Small intestine (tissue), 7 donors: ENCODE data around the gene GRIP2. TPM values are rescaled to one million over a fixed set of nuclear protein-coding genes. Genes with fewer than 3 reads are reported as not detected.
"Not testable (repeated sequence)": the region's sequence is repeated elsewhere in the genome, so short reads cannot be mapped to it uniquely, and the experiment has no call there.

Source experiments
- DNase-seq, 2 donors: peaks; one replicate each; pipeline versions ENCODE4 v3.0.0 to v3.0.0-alpha.2; 2013
- FAIRE-seq: peaks from 2 replicates; lab custom pipeline; 2012; peaks lifted over from hg19 to GRCh38; lab: Jason Lieb, UNC
- H3K27ac ChIP-seq, 3 donors: one replicate each; pipeline ENCODE4 v1.5.1; 2013; ENCODE audit warnings: low read length in 2 of 3, mild to moderate bottlenecking in 2 of 3, control low read depth in 1 of 3, inconsistent platforms in 1 of 3, low read depth in 1 of 3, moderate library complexity in 1 of 3
- H3K27me3 ChIP-seq, 3 donors: one replicate each; pipeline ENCODE4 v1.6.1; 2013; ENCODE audit warnings: low read length in 3 of 3, inconsistent platforms in 1 of 3; ENCODE audit not compliant: control insufficient read depth in 3 of 3, insufficient read depth in 3 of 3
- H3K36me3 ChIP-seq, 3 donors: one replicate each; pipeline ENCODE4 v1.6.1; 2013; ENCODE audit warnings: low read length in 3 of 3, inconsistent platforms in 1 of 3, low read depth in 1 of 3, mild to moderate bottlenecking in 1 of 3, moderate library complexity in 1 of 3; ENCODE audit not compliant: control insufficient read depth in 3 of 3, insufficient read depth in 2 of 3
- H3K4me1 ChIP-seq, 3 donors: one replicate each; pipeline ENCODE4 v1.6.1; 2013; ENCODE audit warnings: low read length in 2 of 3, inconsistent platforms in 1 of 3, low read depth in 1 of 3, mild to moderate bottlenecking in 1 of 3, moderate library complexity in 1 of 3; ENCODE audit not compliant: control insufficient read depth in 3 of 3, insufficient read depth in 2 of 3
- H3K4me3 ChIP-seq, 3 donors: one replicate each; pipeline ENCODE4 v1.5.1; 2013; ENCODE audit warnings: low read length in 3 of 3, control low read depth in 1 of 3, inconsistent platforms in 1 of 3, low read depth in 1 of 3, mild to moderate bottlenecking in 1 of 3, moderate library complexity in 1 of 3
- H3K9me3 ChIP-seq, 2 donors: one replicate each; pipeline ENCODE4 v1.6.1; 2013; ENCODE audit warnings: low read depth in 1 of 2, low read length in 1 of 2; ENCODE audit not compliant: control insufficient read depth in 2 of 2, insufficient read depth in 1 of 2
- WGBS, 3 donors: extraction: QIAGEN DNeasy Blood & Tissue Kit; methylation state at CpG; one replicate each; pipeline ENCODE4 v1.1.7; 2013; 5-methylcytosine and 5-hydroxymethylcytosine counted together
- polyA plus RNA-seq, 4 donors: library from polyadenylated mRNA; stranded (reverse) in 3 of 4; unstranded in 1 of 4; fragments of 200-250 nt in 3 of 4; fragments of 120-200 nt in 1 of 4; gene quantifications; one replicate each; pipeline versions ENCODE4 v1.2.1 to v1.2.3, GENCODE V29; 2013
- donor health status: healthy with polysubstance abuse.
- donor health status: control.
- donor health status: control.
- donor health status: Bipolar disorder and iron deficiency.
- donor health status: healthy.

GRIP2 gene
- polyA plus RNA-seq, 4 donors = 0.27 to 1.4 (median 0.34) TPM; not detected in 1

- H3K36me3 ChIP-seq = no peaks in the 10 kb centered on the region
- no peak overlapping the region for H3K27ac ChIP-seq
- H3K4me1 ChIP-seq = no peaks in the 10 kb centered on the region
- H3K4me3 ChIP-seq = no peak overlapping the region
- no peaks in the 10 kb centered on the region for H3K9me3 ChIP-seq
- WGBS, 3 donors = 76 to 79% (median 78%) methylated on average over 7 of the region's 7 CpGs
- H3K27me3 ChIP-seq = peaks cover 0 to 5% (median 0%) of the 10 kb centered on the region in 3 donors
- DNase-seq (no peak), FAIRE-seq (no peak)
Observed at GRCh38 chr3:14518432-14518802, 21.7 kb downstream of the GRIP2 start.

GRCh38 chr3:14517601-14518431 lies 22.3 kb downstream of the GRIP2 start:
- Histone ChIP-seq H3K36me3 (no peaks in the 10 kb centered on the region), H3K9me3 (no peaks in the 10 kb centered on the region), H3K4me3 (no peak overlapping the region), H3K27me3 (peaks cover 0 to 5% (median 0%) of the 10 kb centered on the region in 3 donors), H3K27ac (no peak overlapping the region), H3K4me1 (no peaks in the 10 kb centered on the region)
- no peak for FAIRE-seq
- 76 to 84% (median 82%) methylated on average over 22 of the region's 22 CpGs for WGBS, 3 donors
- DNase-seq = no peak

GRCh38 chr3:14516738-14517345 lies 23.3 kb downstream of the GRIP2 start:
- H3K4me3 ChIP-seq = no peak overlapping the region
- H3K9me3 ChIP-seq = no peaks in the 10 kb centered on the region
- DNase-seq (no peak), FAIRE-seq (no peak)
- H3K36me3 ChIP-seq = no peaks in the 10 kb centered on the region
- WGBS, 3 donors = 60 to 70% (median 68%) methylated on average over 13 of the region's 13 CpGs
- no peaks in the 10 kb centered on the region for H3K4me1 ChIP-seq
- H3K27ac ChIP-seq = no peak overlapping the region
- peaks cover 0 to 5% (median 0%) of the 10 kb centered on the region in 3 donors for H3K27me3 ChIP-seq

GRCh38 chr3:14515526-14515925 lies 24.6 kb downstream of the GRIP2 start:
- FAIRE-seq, H3K27me3 ChIP-seq, DNase-seq, H3K9me3 ChIP-seq, H3K36me3 ChIP-seq, H3K27ac ChIP-seq, H3K4me3 ChIP-seq, H3K4me1 ChIP-seq: not testable (repeated sequence)
- WGBS, 3 donors = 91 to 94% (median 92%) methylated on average over 11 of the region's 11 CpGs

- Histone ChIP-seq H3K27ac (no peak overlapping the region), H3K9me3 (no peaks in the 10 kb centered on the region), H3K27me3 (peaks cover 0 to 5% (median 0%) of the 10 kb centered on the region in 3 donors), H3K4me3 (no peak overlapping the region), H3K4me1 (no peaks in the 10 kb centered on the region), H3K36me3 (no peaks in the 10 kb centered on the region)
- WGBS, 3 donors = 85 to 90% (median 87%) methylated on average over 17 of the region's 17 CpGs
- DNase-seq = no peak
- FAIRE-seq = no peak
Observed at GRCh38 chr3:14514323-14514720, 25.8 kb downstream of the GRIP2 start.

- WGBS, 3 donors = 75 to 80% (median 77%) methylated on average over 18 of the region's 18 CpGs
- Histone ChIP-seq H3K9me3 (no peaks in the 10 kb centered on the region), H3K4me3 (no peak overlapping the region), H3K27me3 (peaks cover 0 to 5% (median 0%) of the 10 kb centered on the region in 3 donors), H3K4me1 (no peaks in the 10 kb centered on the region), H3K27ac (no peak overlapping the region), H3K36me3 (no peaks in the 10 kb centered on the region)
- DNase-seq = no peak
- FAIRE-seq = no peak
Observed at GRCh38 chr3:14513566-14514322, 26.4 kb downstream of the GRIP2 start.

- FAIRE-seq (no peak), DNase-seq (no peak)
- WGBS, 3 donors = 62 to 70% (median 70%) methylated on average over 9 of the region's 9 CpGs
- H3K36me3 ChIP-seq = no peaks in the 10 kb centered on the region
- H3K4me1 ChIP-seq = no peaks in the 10 kb centered on the region
- H3K27me3 ChIP-seq = peaks cover 0 to 5% (median 0%) of the 10 kb centered on the region in 3 donors
- no peak overlapping the region for H3K27ac ChIP-seq
- H3K4me3 ChIP-seq = no peak overlapping the region
- no peaks in the 10 kb centered on the region for H3K9me3 ChIP-seq
Observed at GRCh38 chr3:14512942-14513327, 27.2 kb downstream of the GRIP2 start.

- no peak for FAIRE-seq
Observed at GRCh38 chr3:14512281-14512941, 27.7 kb downstream of the GRIP2 start.

More at GRCh38 chr3:14512281-14512941, 27.7 kb downstream of the GRIP2 start:
- H3K4me1 ChIP-seq = no peaks in the 10 kb centered on the region
- H3K36me3 ChIP-seq = no peaks in the 10 kb centered on the region
- no peak overlapping the region for H3K27ac ChIP-seq
- H3K27me3 ChIP-seq = peaks cover 0 to 5% (median 0%) of the 10 kb centered on the region in 3 donors
- H3K4me3 ChIP-seq = no peak overlapping the region
- DNase-seq = no peak
- H3K9me3 ChIP-seq = no peaks in the 10 kb centered on the region
- 83 to 86% (median 83%) methylated on average over 19 of the region's 19 CpGs for WGBS, 3 donors
